H7 (cell line): Measurements from ENCODE around the gene PSAP. TPM values are rescaled to one million over a fixed set of nuclear protein-coding genes. Genes with fewer than 3 reads are reported as not detected.
A peak's percentile ranks its signal among the peaks of the same experiment; 100 is the strongest.
"Not testable (repeated sequence)": the region's sequence is repeated elsewhere in the genome, so short reads cannot be mapped to it uniquely, and the experiment has no call there.

Experiments used
- DNase-seq: peaks from one replicate; pipeline ENCODE4 v3.0.0; 2012
- H3K27me3 ChIP-seq: 2 replicates; pipeline ENCODE4 v1.6.0; 2011; ENCODE audit warnings: mild to moderate bottlenecking, low read length; ENCODE audit not compliant: control insufficient read depth, insufficient read depth
- H3K36me3 ChIP-seq: replicated peaks from 2 replicates; pipeline ENCODE4 v1.5.1; 2011; ENCODE audit warnings: low read length; ENCODE audit not compliant: control insufficient read depth, insufficient read depth
- H3K4me3 ChIP-seq: 2 replicates; pipeline ENCODE4 v1.5.1; 2011; ENCODE audit warnings: low read depth, mild to moderate bottlenecking, control low read depth, low read length, moderate library complexity; ENCODE audit not compliant: insufficient read depth
- total RNA-seq: library from RNA; depleted of rRNA; stranded (reverse); fragments of >200 nt; shearing (Covaris generic); gene quantifications from 2 replicates; pipeline ENCODE4 v1.2.3, GENCODE V29; 2014

The PSAP gene
- total RNA-seq, 1 experiment from 2014 or later: 389 TPM

GRCh38 chr10:71857934-71858890 is 7.2 kb upstream of the PSAP start:
- no peaks in the 10 kb centered on the region for H3K36me3 ChIP-seq
- no peak for DNase-seq
- no peak overlapping the region for H3K4me3 ChIP-seq
- no peaks in the 10 kb centered on the region for H3K27me3 ChIP-seq

GRCh38 chr10:71856619-71857018 is 5.6 kb upstream of the PSAP start:
- H3K36me3 ChIP-seq: no peaks in the 10 kb centered on the region
- no peak for DNase-seq
- no peak overlapping the region for H3K4me3 ChIP-seq
- no peaks in the 10 kb centered on the region for H3K27me3 ChIP-seq

GRCh38 chr10:71854031-71854430 is 3.0 kb upstream of the PSAP start:
- Histone ChIP-seq H3K4me3 (no peak overlapping the region), H3K27me3 (no peaks in the 10 kb centered on the region), H3K36me3 (no peaks in the 10 kb centered on the region)
- DNase-seq: no peak

- Histone ChIP-seq H3K4me3 (no peak overlapping the region), H3K27me3 (no peaks in the 10 kb centered on the region), H3K36me3 (no peaks in the 10 kb centered on the region)
- DNase-seq: peak; percentile 7
Observed at GRCh38 chr10:71852355-71852937, 1.4 kb upstream of the PSAP start.

GRCh38 chr10:71851465-71852095 is 529 bp upstream of the PSAP start:
- H3K36me3 ChIP-seq, H3K27me3 ChIP-seq, DNase-seq: not testable (repeated sequence)
- H3K4me3 ChIP-seq: peak overlapping the region; percentile 12

- Histone ChIP-seq H3K36me3 (no peaks in the 10 kb centered on the region), H3K4me3 (peak overlapping the region; percentile 89), H3K27me3 (no peaks in the 10 kb centered on the region)
- no peak for DNase-seq
Observed at GRCh38 chr10:71850021-71850742, 869 bp downstream of the PSAP start.

- Histone ChIP-seq H3K4me3 (no peak overlapping the region), H3K27me3 (no peaks in the 10 kb centered on the region), H3K36me3 (no peaks in the 10 kb centered on the region)
- DNase-seq: no peak
Observed at GRCh38 chr10:71849461-71849908, 1.6 kb downstream of the PSAP start.

- Histone ChIP-seq H3K4me3 (no peak overlapping the region), H3K27me3 (no peaks in the 10 kb centered on the region), H3K36me3 (no peaks in the 10 kb centered on the region)
- no peak for DNase-seq
Observed at GRCh38 chr10:71848325-71849275, 2.5 kb downstream of the PSAP start.

GRCh38 chr10:71847418-71847817 is 3.6 kb downstream of the PSAP start:
- no peak for DNase-seq
- Histone ChIP-seq H3K36me3 (no peaks in the 10 kb centered on the region), H3K4me3 (no peak overlapping the region), H3K27me3 (no peaks in the 10 kb centered on the region)

GRCh38 chr10:71846816-71847215 is 4.2 kb downstream of the PSAP start:
- Histone ChIP-seq H3K4me3 (no peak overlapping the region), H3K36me3 (no peaks in the 10 kb centered on the region), H3K27me3 (no peaks in the 10 kb centered on the region)
- DNase-seq: no peak

GRCh38 chr10:71845410-71846405 is 5.3 kb downstream of the PSAP start:
- Histone ChIP-seq H3K4me3 (no peak overlapping the region), H3K27me3 (no peaks in the 10 kb centered on the region), H3K36me3 (no peaks in the 10 kb centered on the region)
- DNase-seq: no peak

GRCh38 chr10:71844695-71845094 is 6.4 kb downstream of the PSAP start:
- Histone ChIP-seq H3K36me3 (no peaks in the 10 kb centered on the region), H3K27me3 (no peaks in the 10 kb centered on the region), H3K4me3 (no peak overlapping the region)
- no peak for DNase-seq

GRCh38 chr10:71844084-71844483 is 7.0 kb downstream of the PSAP start:
- Histone ChIP-seq H3K27me3 (no peaks in the 10 kb centered on the region), H3K36me3 (no peaks in the 10 kb centered on the region), H3K4me3 (no peak overlapping the region)
- DNase-seq: no peak
